WTC11 (cell line): ENCODE data around the gene TRDMT1. TPM values are rescaled to one million over a fixed set of nuclear protein-coding genes. Genes with fewer than 3 reads are reported as not detected.

Source experiments
- ATAC-seq: fragments of 200-7000 bp; cut with Tn5 transposase; 2 replicates; pipeline ENCODE4 v1.10.0; 2021; ENCODE audit warnings: mild to moderate bottlenecking, moderate library complexity
- CTCF ChIA-PET: fragments of 300-600 bp; sonication (Branson Sonifier 250); formaldehyde crosslinking; loops from one replicate; lab custom pipeline; 2021; ENCODE audit warnings: antibody characterized with exemption; lab: Charles Lee
- POLR2A ChIA-PET: fragments of 350-600 bp; sonication (Branson Sonifier 250); formaldehyde crosslinking; loops from one replicate; lab custom pipeline; 2021; ENCODE audit warnings: antibody characterized with exemption; lab: Charles Lee
- DNase-seq: peaks from one replicate; pipeline ENCODE4 v3.0.0; 2021; ENCODE audit warnings: low spot score
- H3K27ac Mint-ChIP-seq: 2 replicates; pipeline ENCODE4 v1.8.0; 2021; ENCODE audit warnings: mixed read lengths
- H3K27me3 Mint-ChIP-seq: 2 replicates; pipeline ENCODE4 v1.8.0; 2021; ENCODE audit warnings: low read depth, mild to moderate bottlenecking, moderate library complexity, mixed read lengths
- H3K36me3 Mint-ChIP-seq: 2 replicates; pipeline ENCODE4 v1.8.0; 2021; ENCODE audit warnings: mixed read lengths
- H3K4me1 Mint-ChIP-seq: 2 replicates; pipeline ENCODE4 v1.8.0; 2022; ENCODE audit warnings: mixed read lengths
- H3K4me3 Mint-ChIP-seq: 2 replicates; pipeline ENCODE4 v1.8.0; 2021; ENCODE audit warnings: mild to moderate bottlenecking, moderate library complexity, mixed read lengths
- H3K9me3 Mint-ChIP-seq: 2 replicates; pipeline ENCODE4 v1.8.0; 2021; ENCODE audit warnings: mixed read lengths
- ATF1 ChIP-seq: sonication (generic); formaldehyde crosslinking; IDR thresholded peaks from 2 replicates; pipeline ENCODE4 v1.8.1; 2023; ENCODE audit warnings: mild to moderate bottlenecking, moderate library complexity, missing genetic modification reagents
- EMX1 ChIP-seq: fragments of 250-450 bp; sonication (Bioruptor Pico); IDR thresholded peaks from 2 replicates; pipeline ENCODE4 v1.8.0; 2021; ENCODE audit warnings: mild to moderate bottlenecking
- FOXP1 ChIP-seq: sonication (generic); formaldehyde crosslinking; IDR thresholded peaks from 2 replicates; pipeline ENCODE4 v1.8.0; 2022; ENCODE audit warnings: missing genetic modification reagents, mild to moderate bottlenecking, moderate library complexity, borderline replicate concordance
- GRHL2 ChIP-seq: fragments of 250-450 bp; sonication (Bioruptor Pico); IDR thresholded peaks from 2 replicates; pipeline ENCODE4 v1.8.0; 2022; ENCODE audit warnings: mild to moderate bottlenecking, moderate library complexity; ENCODE audit not compliant: insufficient replicate concordance, severe bottlenecking
- GTF2I ChIP-seq: fragments of 250-450 bp; sonication (Bioruptor Pico); conservative IDR thresholded peaks from 2 replicates; pipeline ENCODE4 v1.4.0; 2021; ENCODE audit warnings: mild to moderate bottlenecking
- PRRX2 ChIP-seq: fragments of 250-450 bp; sonication (Bioruptor Pico); IDR thresholded peaks from 2 replicates; pipeline ENCODE4 v1.8.0; 2021; ENCODE audit warnings: mild to moderate bottlenecking
- TEAD4 ChIP-seq: sonication (generic); formaldehyde crosslinking; IDR thresholded peaks from 2 replicates; pipeline ENCODE4 v1.8.0; 2022; ENCODE audit warnings: mild to moderate bottlenecking, missing genetic modification reagents
- ZNF121 ChIP-seq: sonication (generic); formaldehyde crosslinking; IDR thresholded peaks from 2 replicates; pipeline ENCODE4 v1.8.0; 2023; ENCODE audit warnings: missing genetic modification reagents
- ZNF219 ChIP-seq: sonication (generic); formaldehyde crosslinking; IDR thresholded peaks from 2 replicates; pipeline ENCODE4 v1.8.0; 2023; ENCODE audit warnings: missing genetic modification reagents, mild to moderate bottlenecking, borderline replicate concordance
- ZNF416 ChIP-seq: fragments of 250-450 bp; sonication (Bioruptor Pico); IDR thresholded peaks from 2 replicates; pipeline ENCODE4 v1.9.0; 2021; ENCODE audit warnings: mild to moderate bottlenecking, inconsistent platforms
- total RNA-seq: library from RNA; stranded (reverse); gene quantifications from 3 replicates; pipeline ENCODE4 v1.2.3, GENCODE V29; 2021
- TF ChIP-seq, protein P1 (sequence below): sonication (generic); formaldehyde crosslinking; IDR thresholded peaks from 2 replicates; pipeline ENCODE4 v1.8.1; 2023; ENCODE audit warnings: mild to moderate bottlenecking, missing genetic modification reagents
- TF ChIP-seq, protein P2 (sequence below): sonication (generic); formaldehyde crosslinking; IDR thresholded peaks from 2 replicates; pipeline ENCODE4 v1.8.1; 2023; ENCODE audit warnings: mild to moderate bottlenecking, missing genetic modification reagents, moderate library complexity
- TF ChIP-seq, protein P3 (sequence below): sonication (generic); formaldehyde crosslinking; IDR thresholded peaks from 2 replicates; pipeline ENCODE4 v1.8.0; 2023; ENCODE audit warnings: mild to moderate bottlenecking, missing genetic modification reagents
- TF ChIP-seq, protein P4 (sequence below): sonication (generic); formaldehyde crosslinking; IDR thresholded peaks from 2 replicates; pipeline ENCODE4 v1.8.0; 2022; ENCODE audit warnings: mild to moderate bottlenecking, missing genetic modification reagents
- TF ChIP-seq, protein P5 (sequence below): fragments of 250-450 bp; sonication (Bioruptor Pico); IDR thresholded peaks from 2 replicates; pipeline ENCODE4 v1.9.0; 2021; ENCODE audit warnings: moderate library complexity, mild to moderate bottlenecking, inconsistent platforms, borderline replicate concordance

The TRDMT1 gene
- total RNA-seq, 1 experiment from 2014 or later: 11.7 TPM

DNA sequence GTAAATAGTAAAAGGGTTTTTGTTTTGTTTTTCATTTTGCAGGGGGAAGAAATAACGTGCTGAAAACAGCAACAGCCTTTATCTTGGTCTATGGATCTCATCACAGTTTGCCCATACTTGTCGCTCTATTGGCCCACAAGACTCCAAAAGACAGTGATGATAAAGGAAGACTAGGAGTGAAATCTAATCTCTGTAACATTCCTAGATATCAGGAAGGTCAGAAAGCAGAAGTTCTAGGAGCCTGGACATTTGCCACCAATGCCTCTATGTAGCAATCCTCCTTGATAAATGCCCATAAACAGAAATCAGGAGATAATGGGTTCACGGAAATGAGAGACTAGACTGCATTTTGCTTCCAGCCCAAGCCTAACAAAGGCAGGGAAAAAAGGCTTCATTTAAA lies 80.8 kb downstream of the TRDMT1 start (continued):
- TF ChIP-seq, protein P1, sequence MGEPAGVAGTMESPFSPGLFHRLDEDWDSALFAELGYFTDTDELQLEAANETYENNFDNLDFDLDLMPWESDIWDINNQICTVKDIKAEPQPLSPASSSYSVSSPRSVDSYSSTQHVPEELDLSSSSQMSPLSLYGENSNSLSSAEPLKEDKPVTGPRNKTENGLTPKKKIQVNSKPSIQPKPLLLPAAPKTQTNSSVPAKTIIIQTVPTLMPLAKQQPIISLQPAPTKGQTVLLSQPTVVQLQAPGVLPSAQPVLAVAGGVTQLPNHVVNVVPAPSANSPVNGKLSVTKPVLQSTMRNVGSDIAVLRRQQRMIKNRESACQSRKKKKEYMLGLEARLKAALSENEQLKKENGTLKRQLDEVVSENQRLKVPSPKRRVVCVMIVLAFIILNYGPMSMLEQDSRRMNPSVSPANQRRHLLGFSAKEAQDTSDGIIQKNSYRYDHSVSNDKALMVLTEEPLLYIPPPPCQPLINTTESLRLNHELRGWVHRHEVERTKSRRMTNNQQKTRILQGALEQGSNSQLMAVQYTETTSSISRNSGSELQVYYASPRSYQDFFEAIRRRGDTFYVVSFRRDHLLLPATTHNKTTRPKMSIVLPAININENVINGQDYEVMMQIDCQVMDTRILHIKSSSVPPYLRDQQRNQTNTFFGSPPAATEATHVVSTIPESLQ (CRISPR knock-in tag): no peak
- TF ChIP-seq, protein P2, sequence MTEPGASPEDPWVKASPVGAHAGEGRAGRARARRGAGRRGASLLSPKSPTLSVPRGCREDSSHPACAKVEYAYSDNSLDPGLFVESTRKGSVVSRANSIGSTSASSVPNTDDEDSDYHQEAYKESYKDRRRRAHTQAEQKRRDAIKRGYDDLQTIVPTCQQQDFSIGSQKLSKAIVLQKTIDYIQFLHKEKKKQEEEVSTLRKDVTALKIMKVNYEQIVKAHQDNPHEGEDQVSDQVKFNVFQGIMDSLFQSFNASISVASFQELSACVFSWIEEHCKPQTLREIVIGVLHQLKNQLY (CRISPR knock-in tag): no peak
- TF ChIP-seq, protein P3, sequence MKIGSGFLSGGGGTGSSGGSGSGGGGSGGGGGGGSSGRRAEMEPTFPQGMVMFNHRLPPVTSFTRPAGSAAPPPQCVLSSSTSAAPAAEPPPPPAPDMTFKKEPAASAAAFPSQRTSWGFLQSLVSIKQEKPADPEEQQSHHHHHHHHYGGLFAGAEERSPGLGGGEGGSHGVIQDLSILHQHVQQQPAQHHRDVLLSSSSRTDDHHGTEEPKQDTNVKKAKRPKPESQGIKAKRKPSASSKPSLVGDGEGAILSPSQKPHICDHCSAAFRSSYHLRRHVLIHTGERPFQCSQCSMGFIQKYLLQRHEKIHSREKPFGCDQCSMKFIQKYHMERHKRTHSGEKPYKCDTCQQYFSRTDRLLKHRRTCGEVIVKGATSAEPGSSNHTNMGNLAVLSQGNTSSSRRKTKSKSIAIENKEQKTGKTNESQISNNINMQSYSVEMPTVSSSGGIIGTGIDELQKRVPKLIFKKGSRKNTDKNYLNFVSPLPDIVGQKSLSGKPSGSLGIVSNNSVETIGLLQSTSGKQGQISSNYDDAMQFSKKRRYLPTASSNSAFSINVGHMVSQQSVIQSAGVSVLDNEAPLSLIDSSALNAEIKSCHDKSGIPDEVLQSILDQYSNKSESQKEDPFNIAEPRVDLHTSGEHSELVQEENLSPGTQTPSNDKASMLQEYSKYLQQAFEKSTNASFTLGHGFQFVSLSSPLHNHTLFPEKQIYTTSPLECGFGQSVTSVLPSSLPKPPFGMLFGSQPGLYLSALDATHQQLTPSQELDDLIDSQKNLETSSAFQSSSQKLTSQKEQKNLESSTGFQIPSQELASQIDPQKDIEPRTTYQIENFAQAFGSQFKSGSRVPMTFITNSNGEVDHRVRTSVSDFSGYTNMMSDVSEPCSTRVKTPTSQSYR (CRISPR knock-in tag): no peak
- TF ChIP-seq ZNF121 (CRISPR knock-in tag) (no peak), GTF2I (CRISPR knock-in tag) (no peak), EMX1 (CRISPR knock-in tag) (no peak), FOXP1 (CRISPR knock-in tag) (no peak)
- TF ChIP-seq, protein P4, sequence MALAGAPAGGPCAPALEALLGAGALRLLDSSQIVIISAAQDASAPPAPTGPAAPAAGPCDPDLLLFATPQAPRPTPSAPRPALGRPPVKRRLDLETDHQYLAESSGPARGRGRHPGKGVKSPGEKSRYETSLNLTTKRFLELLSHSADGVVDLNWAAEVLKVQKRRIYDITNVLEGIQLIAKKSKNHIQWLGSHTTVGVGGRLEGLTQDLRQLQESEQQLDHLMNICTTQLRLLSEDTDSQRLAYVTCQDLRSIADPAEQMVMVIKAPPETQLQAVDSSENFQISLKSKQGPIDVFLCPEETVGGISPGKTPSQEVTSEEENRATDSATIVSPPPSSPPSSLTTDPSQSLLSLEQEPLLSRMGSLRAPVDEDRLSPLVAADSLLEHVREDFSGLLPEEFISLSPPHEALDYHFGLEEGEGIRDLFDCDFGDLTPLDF (CRISPR knock-in tag): no peak

DNA sequence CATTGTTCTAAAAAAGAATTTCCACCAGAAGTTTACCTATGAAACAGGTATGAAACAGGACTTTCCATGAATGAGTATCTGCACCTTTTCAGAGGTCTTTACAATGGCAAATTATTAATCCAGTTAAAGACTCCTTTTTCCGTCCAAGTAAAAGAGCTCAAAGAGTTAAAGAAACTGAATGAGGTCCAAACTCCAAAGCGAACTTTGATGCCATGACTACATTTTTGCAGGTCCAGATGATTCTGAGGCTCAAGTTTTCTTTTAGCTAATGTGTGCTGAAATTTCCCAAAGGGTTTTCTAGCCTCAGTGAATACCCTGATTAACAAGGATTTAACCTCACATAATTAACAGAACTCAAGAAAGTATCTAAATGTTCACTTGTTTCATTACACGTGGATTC lies 81.6 kb downstream of the TRDMT1 start:
- Mint-ChIP-seq H3K27me3 (no peaks in the 10 kb centered on the region), H3K4me3 (no peak overlapping the region), H3K4me1 (peaks cover 13% of the 10 kb centered on the region), H3K27ac (no peak overlapping the region)
- ATAC-seq: no peak
- no peak for TF ChIP-seq GRHL2 (CRISPR knock-in tag)
- TF ChIP-seq, protein P3 (CRISPR knock-in tag): no peak
- TF ChIP-seq, protein P5, sequence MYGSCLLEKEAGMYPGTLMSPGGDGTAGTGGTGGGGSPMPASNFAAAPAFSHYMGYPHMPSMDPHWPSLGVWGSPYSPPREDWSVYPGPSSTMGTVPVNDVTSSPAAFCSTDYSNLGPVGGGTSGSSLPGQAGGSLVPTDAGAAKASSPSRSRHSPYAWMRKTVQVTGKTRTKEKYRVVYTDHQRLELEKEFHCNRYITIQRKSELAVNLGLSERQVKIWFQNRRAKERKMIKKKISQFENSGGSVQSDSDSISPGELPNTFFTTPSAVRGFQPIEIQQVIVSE (CRISPR knock-in tag): no peak
- TF ChIP-seq TEAD4 (CRISPR knock-in tag): no peak
- TF ChIP-seq ZNF416 (CRISPR knock-in tag): no peak
- no peak for TF ChIP-seq PRRX2 (CRISPR knock-in tag)
- TF ChIP-seq ZNF219 (CRISPR knock-in tag): no peak
- no peak for TF ChIP-seq ZNF121 (CRISPR knock-in tag)
- no peak for TF ChIP-seq ATF1
- TF ChIP-seq, all 79 proteins: peak for 0
- Mint-ChIP-seq H3K36me3 (no peaks in the 10 kb centered on the region), H3K9me3 (no peaks in the 10 kb centered on the region)
- ChIA-PET CTCF (no interaction called here), POLR2A (no interaction called here)
- DNase-seq: no peak
